Measurements from ENCODE around the gene ANKRD23.
"Not testable (repeated sequence)": the region's sequence is repeated elsewhere in the genome, so short reads cannot be mapped to it uniquely, and the experiment has no call there.

Gene ANKRD23

GRCh38 chr2:96813656-96814055, 30.2 kb downstream of the ANKRD23 start:
- no peak for DNase-seq

- DNase-seq = no peak
Observed at GRCh38 chr2:96811917-96812316, 31.9 kb downstream of the ANKRD23 start.

GRCh38 chr2:96810783-96811192, 33.0 kb downstream of the ANKRD23 start:
- no peak for DNase-seq

- no peak for DNase-seq
Observed at GRCh38 chr2:96809951-96810782, 33.7 kb downstream of the ANKRD23 start.

GRCh38 chr2:96809216-96809882, 34.5 kb downstream of the ANKRD23 start:
- DNase-seq = no peak

GRCh38 chr2:96808176-96808837, 35.5 kb downstream of the ANKRD23 start:
- no peak for DNase-seq

GRCh38 chr2:96807127-96807471, 36.7 kb downstream of the ANKRD23 start:
- DNase-seq = no peak

GRCh38 chr2:96806468-96807126, 37.2 kb downstream of the ANKRD23 start:
- no peak for DNase-seq

- not testable (repeated sequence) for DNase-seq
Observed at GRCh38 chr2:96805946-96806345, 37.9 kb downstream of the ANKRD23 start.

GRCh38 chr2:96804986-96805385, 38.8 kb downstream of the ANKRD23 start:
- no peak for DNase-seq

GRCh38 chr2:96802721-96803120, 41.1 kb downstream of the ANKRD23 start:
- no peak for DNase-seq

- DNase-seq = no peak
Observed at GRCh38 chr2:96801786-96802595, 41.8 kb downstream of the ANKRD23 start.

GRCh38 chr2:96801005-96801785, 42.6 kb downstream of the ANKRD23 start:
- peak; percentile 78 for DNase-seq

GRCh38 chr2:96800061-96801004, 43.5 kb downstream of the ANKRD23 start:
- no peak for DNase-seq

GRCh38 chr2:96799623-96799935, 44.2 kb downstream of the ANKRD23 start:
- no peak for DNase-seq

GRCh38 chr2:96798733-96799622, 44.8 kb downstream of the ANKRD23 start:
- no peak for DNase-seq

GRCh38 chr2:96797066-96797625, 46.7 kb downstream of the ANKRD23 start:
- no peak for DNase-seq

- DNase-seq = not testable (repeated sequence)
Observed at GRCh38 chr2:96796497-96796896, 47.3 kb downstream of the ANKRD23 start.

- DNase-seq = no peak
Observed at GRCh38 chr2:96795076-96795475, 48.7 kb downstream of the ANKRD23 start.

All from retina (tissue), 1 donor.